OCI-LY7 (cell line): Measurements from ENCODE around the gene ARHGEF25. TPM values are rescaled to one million over a fixed set of nuclear protein-coding genes. Genes with fewer than 3 reads are reported as not detected.

Experiments
- BruUV-seq: library from RNA; stranded (reverse); fragments of 400-500 nt; replicated peaks from 2 replicates; lab custom pipeline; 2021; lab: Mats Ljungman, UMichigan
- CTCF ChIA-PET: fragments of 300-600 bp; sonication (Branson Sonifier 250); formaldehyde crosslinking; loops from one replicate; lab custom pipeline; 2022; ENCODE audit warnings: antibody characterized with exemption; ENCODE audit not compliant: unreplicated experiment; lab: Charles Lee
- POLR2A ChIA-PET: fragments of 300-600 bp; sonication (Branson Sonifier 250); formaldehyde crosslinking; loops from one replicate; lab custom pipeline; 2022; ENCODE audit warnings: antibody characterized with exemption; lab: Charles Lee
- DNase-seq: peaks from one replicate; pipeline ENCODE4 v3.0.0-alpha.2; 2015; ENCODE audit warnings: low spot score
- H2AFZ ChIP-seq: fragments of 200-600 bp; sonication (generic), shearing (Covaris generic); 2 replicates; pipeline ENCODE4 v1.6.1; 2014; ENCODE audit warnings: mild to moderate bottlenecking, antibody characterized with exemption, low read length, moderate library complexity
- H3K27ac ChIP-seq: fragments of 200-600 bp; sonication (generic); 2 replicates; pipeline ENCODE4 v1.5.1; 2014; ENCODE audit warnings: mixed run types, low read depth, mild to moderate bottlenecking, moderate library complexity, low read length, inconsistent platforms; ENCODE audit not compliant: poor library complexity, severe bottlenecking
- H3K36me3 ChIP-seq: fragments of 200-600 bp; sonication (generic); 2 replicates; pipeline ENCODE4 v1.6.1; 2014; ENCODE audit warnings: mild to moderate bottlenecking, antibody characterized with exemption, low read length, moderate library complexity, mixed read lengths; ENCODE audit not compliant: insufficient read depth
- H3K4me1 ChIP-seq: fragments of 200-600 bp; sonication (generic); 2 replicates; pipeline ENCODE4 v1.5.1; 2014; ENCODE audit warnings: mild to moderate bottlenecking, low read length; ENCODE audit not compliant: insufficient read depth, poor library complexity, severe bottlenecking
- H3K4me2 ChIP-seq: fragments of 200-600 bp; sonication (generic); 2 replicates; pipeline ENCODE4 v1.6.1; 2014; ENCODE audit warnings: mild to moderate bottlenecking, low read length
- H3K4me3 ChIP-seq: fragments of 200-600 bp; sonication (generic); 2 replicates; pipeline ENCODE4 v1.5.1; 2014; ENCODE audit warnings: mild to moderate bottlenecking, low read depth, low read length; ENCODE audit not compliant: poor library complexity, severe bottlenecking
- H3K79me2 ChIP-seq: fragments of 200-600 bp; sonication (generic); 2 replicates; pipeline ENCODE4 v1.6.1; 2016; ENCODE audit warnings: low read depth, mild to moderate bottlenecking, low read length, moderate library complexity, mixed read lengths; ENCODE audit not compliant: insufficient read depth
- H3K9me2 ChIP-seq: fragments of 200-600 bp; sonication (generic); 2 replicates; pipeline ENCODE4 v1.6.1; 2016; ENCODE audit warnings: mild to moderate bottlenecking, low read length, mixed read lengths; ENCODE audit not compliant: insufficient read depth
- H3K9me3 ChIP-seq: fragments of 200-600 bp; sonication (generic); 2 replicates; pipeline ENCODE4 v1.6.1; 2014; ENCODE audit warnings: mild to moderate bottlenecking, mixed run types, low read length, mixed read lengths
- H4K20me1 ChIP-seq: fragments of 200-600 bp; sonication (generic); 2 replicates; pipeline ENCODE4 v1.6.1; 2014; ENCODE audit warnings: mild to moderate bottlenecking, antibody characterized with exemption, low read length, moderate library complexity, mixed read lengths; ENCODE audit not compliant: insufficient read depth
- CTCF ChIP-seq: fragments of 200-600 bp; sonication (generic); conservative IDR thresholded peaks from 2 replicates; pipeline ENCODE4 v1.5.1; 2014; ENCODE audit warnings: mild to moderate bottlenecking, antibody characterized with exemption, low read length, moderate library complexity, mixed read lengths
- EZH2phosphoT487 ChIP-seq: fragments of 200-600 bp; sonication (generic); IDR thresholded peaks from 2 replicates; pipeline ENCODE4 v1.6.1; 2018; ENCODE audit warnings: low read depth, borderline replicate concordance, mild to moderate bottlenecking, mixed run types, antibody characterized with exemption, low read length, moderate library complexity, mixed read lengths
- intact Hi-C: fragments of 100-400 bp; cut with micrococcal nuclease; formaldehyde crosslinking; loops from one replicate; pipeline ENCODE4 v1.10.0; 2022; ENCODE audit not compliant: unreplicated experiment
- total RNA-seq, 2 experiments: library from RNA; depleted of rRNA in 1 of 2; stranded (reverse); fragments of >200 nt in 1 of 2; shearing (Covaris generic) in 1 of 2; gene quantifications; 2 replicates each; pipeline ENCODE4 v1.2.3, GENCODE V29; 2014 to 2022

ARHGEF25 gene
- total RNA-seq, 2 experiments from 2014 or later = not detected

GRCh38 chr12:57584050-57584449 is 27.2 kb upstream of the ARHGEF25 start:
- Histone ChIP-seq H2AFZ (no peak overlapping the region), H3K36me3 (no peaks in the 10 kb centered on the region), H4K20me1 (no peaks in the 10 kb centered on the region), H3K27ac (no peak overlapping the region), H3K4me3 (no peak overlapping the region), H3K9me3 (no peaks in the 10 kb centered on the region), H3K9me2 (no peaks in the 10 kb centered on the region), H3K4me1 (no peaks in the 10 kb centered on the region), H3K79me2 (no peaks in the 10 kb centered on the region), H3K4me2 (no peak overlapping the region)
- TF ChIP-seq EZH2phosphoT487 (no peak), CTCF (no peak)
- intact Hi-C loops = no loop called here
- no peak for DNase-seq
- ChIA-PET POLR2A (no interaction called here), CTCF (interaction anchor here (0.6 to 2.3 kb wide), 4 partner anchors 31 to 126 kb away, joined by 3 to 6 read pairs (median 3); no protein-coding TSS in a partner anchor)
- no TSS peak for BruUV-seq

- no peaks in the 10 kb centered on the region for H3K9me3 ChIP-seq
- no peak overlapping the region for H3K4me2 ChIP-seq
- no peaks in the 10 kb centered on the region for H3K36me3 ChIP-seq
- ChIA-PET POLR2A (interaction anchor here (1.0 to 1.2 kb wide), 2 partner anchors 9 to 167 kb away, joined by 3 read pairs; partner anchors contain the start of gene CDK4), CTCF (interaction anchor here (1.2 to 2.3 kb wide), 2 partner anchors 30 to 72 kb away, joined by 3 to 6 read pairs; no protein-coding TSS in a partner anchor)
- H3K27ac ChIP-seq = no peak overlapping the region
- no peak for TF ChIP-seq EZH2phosphoT487
- no peak for TF ChIP-seq CTCF
- BruUV-seq = no TSS peak
- no peak overlapping the region for H3K4me3 ChIP-seq
- intact Hi-C loops = no loop called here
- no peaks in the 10 kb centered on the region for H3K4me1 ChIP-seq
- no peaks in the 10 kb centered on the region for H4K20me1 ChIP-seq
- no peak overlapping the region for H2AFZ ChIP-seq
- no peaks in the 10 kb centered on the region for H3K79me2 ChIP-seq
- no peaks in the 10 kb centered on the region for H3K9me2 ChIP-seq
- DNase-seq = no peak
Measured at GRCh38 chr12:57584690-57585089, 26.5 kb upstream of the ARHGEF25 start.

GRCh38 chr12:57585156-57585555 is 26.1 kb upstream of the ARHGEF25 start:
- DNase-seq = no peak
- Histone ChIP-seq H3K36me3 (no peaks in the 10 kb centered on the region), H3K9me2 (no peaks in the 10 kb centered on the region), H4K20me1 (no peaks in the 10 kb centered on the region), H3K9me3 (no peaks in the 10 kb centered on the region), H3K4me1 (no peaks in the 10 kb centered on the region), H3K27ac (no peak overlapping the region), H3K4me3 (no peak overlapping the region), H3K79me2 (no peaks in the 10 kb centered on the region), H3K4me2 (no peak overlapping the region), H2AFZ (no peak overlapping the region)
- CTCF ChIA-PET = interaction anchor here (2.3 kb wide), 1 partner anchor 30 kb away, joined by 6 read pairs; no protein-coding TSS in a partner anchor
- TF ChIP-seq CTCF (no peak), EZH2phosphoT487 (no peak)
- no TSS peak for BruUV-seq
- POLR2A ChIA-PET = interaction anchor here (0.7 to 1.2 kb wide), 3 partner anchors 8 to 167 kb away, joined by 3 read pairs; partner anchors contain the start of gene CDK4
- intact Hi-C loops = no loop called here
